ENCODE data around the gene DDX23.

DDX23 gene

DNA sequence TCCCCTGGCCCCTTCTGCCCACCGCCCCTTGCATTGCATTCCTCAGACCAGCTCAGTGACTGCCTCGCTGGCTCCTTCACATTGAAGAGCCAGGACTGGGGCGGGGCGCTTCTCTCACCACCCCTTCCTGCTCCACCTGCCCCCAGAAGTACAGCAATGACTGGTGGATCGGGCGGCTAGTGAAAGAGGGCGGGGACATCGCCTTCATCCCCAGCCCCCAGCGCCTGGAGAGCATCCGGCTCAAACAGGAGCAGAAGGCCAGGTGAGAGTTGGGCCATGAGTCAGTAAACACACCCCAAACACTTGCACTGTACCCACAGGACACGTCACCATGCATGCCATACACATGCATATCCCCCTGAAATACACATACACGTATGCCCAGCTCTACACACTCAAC lies 27.9 kb downstream of the DDX23 start:
- Mint-ChIP-seq H3K9me3 (no peaks in the 10 kb centered on the region), H3K27me3 (peaks cover 32% of the 10 kb centered on the region), H3K4me1 (ENCODE audit: low read depth) (peaks cover 2% of the 10 kb centered on the region), H3K36me3 (ENCODE audit: low read depth) (peaks cover 10% of the 10 kb centered on the region), H3K4me3 (no peak overlapping the region), H3K27ac (no peak overlapping the region)
- intact Hi-C loops (cut with micrococcal nuclease) = no loop called here

DNA sequence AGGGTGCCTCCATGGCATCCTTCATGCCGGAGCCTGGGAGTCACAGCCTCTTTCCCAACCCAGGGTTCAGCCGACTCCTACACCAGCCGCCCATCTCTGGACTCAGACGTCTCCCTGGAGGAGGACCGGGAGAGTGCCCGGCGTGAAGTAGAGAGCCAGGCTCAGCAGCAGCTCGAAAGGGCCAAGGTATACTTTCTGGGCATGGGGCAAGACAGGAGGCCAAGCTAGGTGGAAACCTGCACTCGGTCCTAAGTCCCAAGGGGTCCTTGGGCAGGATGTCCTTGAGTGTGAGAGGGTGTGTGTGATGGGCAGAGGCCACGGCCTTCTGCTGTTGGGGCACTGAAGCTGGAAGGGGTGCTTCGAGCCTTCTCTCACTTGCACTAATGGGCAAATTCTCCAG lies 28.7 kb downstream of the DDX23 start:
- Mint-ChIP-seq H3K9me3 (no peaks in the 10 kb centered on the region), H3K4me3 (no peak overlapping the region), H3K27ac (no peak overlapping the region), H3K4me1 (ENCODE audit: low read depth) (peaks cover 7% of the 10 kb centered on the region), H3K27me3 (peaks cover 38% of the 10 kb centered on the region), H3K36me3 (ENCODE audit: low read depth) (peaks cover 2% of the 10 kb centered on the region)
- intact Hi-C loops (cut with micrococcal nuclease) = no loop called here

DNA sequence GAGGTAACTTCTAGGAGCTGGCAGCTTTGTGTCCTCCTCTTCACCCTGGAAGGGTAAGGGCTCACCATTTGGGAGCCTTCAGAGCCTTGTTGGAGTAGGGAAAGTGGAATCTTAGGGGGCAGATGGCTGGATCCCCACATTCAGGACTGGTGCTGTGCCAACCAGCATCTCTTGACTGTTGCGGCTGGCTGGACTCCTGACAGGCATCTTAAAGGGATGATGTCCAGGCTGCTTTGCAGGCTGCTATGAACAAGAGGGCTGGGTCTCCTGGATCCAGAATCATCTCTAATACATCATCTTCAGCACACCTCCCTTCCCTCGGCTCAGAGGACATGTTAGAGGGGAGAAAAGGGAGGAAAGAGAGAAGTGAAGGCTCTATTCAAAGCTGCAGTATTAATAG lies 29.3 kb downstream of the DDX23 start:
- H3K4me3 Mint-ChIP-seq = no peak overlapping the region
- no peaks in the 10 kb centered on the region for H3K36me3 Mint-ChIP-seq (ENCODE audit: low read depth)
- H3K4me1 Mint-ChIP-seq (ENCODE audit: low read depth) = peaks cover 12% of the 10 kb centered on the region
- H3K9me3 Mint-ChIP-seq = no peaks in the 10 kb centered on the region
- intact Hi-C loops (cut with micrococcal nuclease) = no loop called here
- no peak overlapping the region for H3K27ac Mint-ChIP-seq
- peaks cover 43% of the 10 kb centered on the region for H3K27me3 Mint-ChIP-seq

GRCh38 chr12:48822139-48822538 lies 29.8 kb downstream of the DDX23 start:
- H3K36me3 Mint-ChIP-seq (ENCODE audit: low read depth) = no peaks in the 10 kb centered on the region
- H3K4me1 Mint-ChIP-seq (ENCODE audit: low read depth) = peaks cover 18% of the 10 kb centered on the region
- intact Hi-C loops (cut with micrococcal nuclease) = no loop called here
- no peak overlapping the region for H3K27ac Mint-ChIP-seq
- no peaks in the 10 kb centered on the region for H3K9me3 Mint-ChIP-seq
- H3K27me3 Mint-ChIP-seq = peaks cover 49% of the 10 kb centered on the region
- H3K4me3 Mint-ChIP-seq = no peak overlapping the region

DNA sequence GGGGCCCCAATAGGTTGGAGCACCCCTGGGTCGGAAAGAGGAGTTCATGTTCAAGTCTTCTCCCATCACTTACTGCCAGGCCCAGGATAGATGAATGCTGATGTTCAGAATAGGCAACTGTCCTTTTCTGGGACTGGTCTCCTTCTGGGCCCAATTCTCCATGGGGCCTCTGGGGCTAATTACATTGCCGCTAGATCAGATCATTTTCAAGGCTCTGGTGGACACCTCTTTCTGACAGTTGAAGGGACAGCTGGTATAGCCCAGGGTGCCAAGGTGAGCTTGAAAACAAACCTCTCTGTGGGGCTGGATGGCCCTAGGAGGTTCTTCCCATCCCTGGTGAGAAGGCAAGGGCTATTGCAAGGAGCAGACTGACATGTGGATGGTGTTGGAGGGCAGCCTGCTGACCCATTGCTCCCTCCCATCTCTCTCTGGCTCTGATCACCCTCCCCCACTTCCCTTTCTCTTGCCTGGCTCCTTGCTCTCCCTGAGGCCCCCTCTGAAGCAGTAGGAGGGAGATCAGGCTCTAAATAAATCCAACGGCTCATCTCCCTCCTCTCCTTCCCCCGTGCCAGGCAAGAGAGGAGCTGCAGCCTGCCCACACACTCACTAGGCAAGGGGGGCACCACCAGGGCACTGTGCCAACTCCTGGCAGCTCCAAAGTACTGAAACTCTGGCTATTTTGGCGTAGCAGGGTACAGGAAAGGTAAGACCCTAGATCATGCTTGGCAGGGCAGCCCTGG lies 31.8 kb downstream of the DDX23 start:
- Mint-ChIP-seq H3K27ac (no peak overlapping the region), H3K4me1 (ENCODE audit: low read depth) (peaks cover 35% of the 10 kb centered on the region), H3K36me3 (ENCODE audit: low read depth) (no peaks in the 10 kb centered on the region), H3K9me3 (no peaks in the 10 kb centered on the region), H3K4me3 (no peak overlapping the region), H3K27me3 (peaks cover 63% of the 10 kb centered on the region)
- intact Hi-C loops (cut with micrococcal nuclease) = no loop called here

GRCh38 chr12:48818831-48819590 lies 33.0 kb downstream of the DDX23 start:
- no peak overlapping the region for H3K27ac Mint-ChIP-seq
- H3K9me3 Mint-ChIP-seq = no peaks in the 10 kb centered on the region
- peak overlapping the region; percentile 81 for H3K4me3 Mint-ChIP-seq
- intact Hi-C loops (cut with micrococcal nuclease) = no loop called here
- no peaks in the 10 kb centered on the region for H3K36me3 Mint-ChIP-seq (ENCODE audit: low read depth)
- H3K4me1 Mint-ChIP-seq (ENCODE audit: low read depth) = peaks cover 44% of the 10 kb centered on the region
- H3K27me3 Mint-ChIP-seq = peaks cover 67% of the 10 kb centered on the region

- intact Hi-C loops (cut with micrococcal nuclease) = no loop called here
- Mint-ChIP-seq H3K27ac (no peak within 1 kb of the TSS), H3K36me3 (ENCODE audit: low read depth) (no peaks in the 10 kb centered on the region), H3K4me3 (peak within 1 kb of the TSS; percentile 81), H3K9me3 (no peaks in the 10 kb centered on the region), H3K27me3 (peaks cover 68% of the 10 kb centered on the region), H3K4me1 (ENCODE audit: low read depth) (peaks cover 49% of the 10 kb centered on the region)
Observed at GRCh38 chr12:48817873-48818830, 33.8 kb downstream of the DDX23 start, which contains the start of gene CACNB3. TSS of gene CACNB3 (plus strand) at chr12:48818496. CDS start at chr12:48818930, 434 bp downstream.

DNA sequence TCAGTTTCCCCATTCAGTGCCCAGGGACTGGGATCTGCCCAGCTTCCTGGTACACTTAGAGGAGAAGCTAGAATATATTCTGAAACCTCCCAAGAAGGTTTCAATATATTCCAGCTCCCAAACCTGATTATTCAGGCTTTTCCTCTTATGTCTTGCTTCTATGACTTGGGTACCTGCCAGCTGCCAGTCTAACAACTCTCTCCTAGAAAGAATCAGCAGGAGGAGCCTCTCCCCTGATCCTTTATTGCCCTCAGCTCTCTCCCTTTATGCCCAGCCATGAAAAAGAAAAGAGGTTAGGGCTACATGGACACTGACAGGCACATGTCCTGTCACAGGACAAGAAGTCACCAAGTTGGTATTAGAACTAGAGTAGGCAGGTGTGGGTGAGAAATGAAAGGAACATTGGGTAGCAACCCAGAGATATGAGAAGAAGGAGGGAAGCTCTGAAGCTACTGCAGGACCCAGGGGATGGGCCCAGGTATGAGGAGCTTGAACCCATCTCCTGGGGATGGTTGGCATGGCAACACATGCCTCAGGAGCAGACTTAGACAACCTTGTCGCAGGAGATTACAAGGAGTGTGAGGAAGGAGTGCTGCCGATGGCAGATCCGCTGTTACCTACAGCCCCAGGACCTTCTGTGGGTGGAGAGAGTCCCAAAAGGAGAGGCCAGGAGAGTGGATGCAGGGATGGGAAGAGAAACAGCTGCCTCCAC lies 35.7 kb downstream of the DDX23 start:
- Mint-ChIP-seq H3K4me3 (no peak overlapping the region), H3K36me3 (ENCODE audit: low read depth) (no peaks in the 10 kb centered on the region), H3K4me1 (ENCODE audit: low read depth) (peaks cover 49% of the 10 kb centered on the region), H3K27me3 (peaks cover 54% of the 10 kb centered on the region), H3K27ac (no peak overlapping the region), H3K9me3 (no peaks in the 10 kb centered on the region)
- intact Hi-C loops (cut with micrococcal nuclease) = no loop called here

DNA sequence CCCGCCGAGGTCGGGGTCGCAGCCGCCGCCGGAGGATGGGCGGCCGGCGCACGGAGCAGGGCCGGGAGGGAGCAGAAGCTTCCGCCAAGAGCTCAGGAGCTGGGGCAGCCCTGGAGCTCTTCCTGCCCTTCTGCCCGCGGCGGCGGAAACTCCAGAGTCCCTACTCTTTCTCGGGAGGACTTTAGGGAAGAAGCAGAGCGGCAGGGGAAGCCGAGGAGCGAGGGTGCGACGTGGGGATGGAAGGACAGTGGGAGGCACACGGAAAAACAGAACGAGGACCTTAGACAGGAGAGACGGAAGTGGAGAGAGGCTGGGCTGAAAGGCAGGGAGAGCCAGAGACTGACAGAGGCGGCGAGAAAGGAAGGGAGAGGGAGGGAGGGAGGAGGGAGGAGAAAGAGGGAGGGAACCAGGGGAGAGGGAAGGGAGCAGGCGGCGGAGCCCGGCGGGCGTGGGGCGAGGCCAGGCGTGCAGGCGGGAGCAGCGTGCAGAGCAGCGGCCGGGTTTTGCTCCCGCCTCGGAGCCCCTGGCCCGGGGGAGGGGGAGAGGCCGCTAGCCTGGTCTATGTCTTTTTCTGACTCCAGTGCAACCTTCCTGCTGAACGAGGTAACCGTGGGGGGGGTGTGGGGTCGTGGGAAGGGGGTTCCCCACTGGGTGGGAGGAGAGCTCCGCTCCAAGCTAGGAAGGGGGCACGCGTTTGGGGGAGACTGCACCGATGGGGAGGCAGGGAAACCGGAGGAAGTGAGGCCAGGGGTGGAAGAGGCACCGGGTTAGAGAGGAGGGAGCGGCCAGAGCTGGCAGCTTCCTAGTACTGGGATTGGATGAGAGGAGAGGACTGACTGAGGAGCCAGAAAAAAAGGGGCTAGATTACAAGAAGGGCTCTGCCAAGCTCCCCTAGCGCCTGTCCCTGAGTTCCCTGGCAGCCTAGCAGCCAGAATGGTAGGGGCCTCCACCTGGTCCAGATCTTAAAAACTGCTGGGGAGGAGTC lies 36.5 kb downstream of the DDX23 start:
- Mint-ChIP-seq H3K36me3 (ENCODE audit: low read depth) (no peaks in the 10 kb centered on the region), H3K27ac (peak overlapping the region; percentile 74), H3K9me3 (no peaks in the 10 kb centered on the region), H3K4me1 (ENCODE audit: low read depth) (peaks cover 56% of the 10 kb centered on the region), H3K27me3 (peaks cover 51% of the 10 kb centered on the region), H3K4me3 (peak overlapping the region; percentile 80)
- intact Hi-C loops (cut with micrococcal nuclease) = no loop called here

DNA sequence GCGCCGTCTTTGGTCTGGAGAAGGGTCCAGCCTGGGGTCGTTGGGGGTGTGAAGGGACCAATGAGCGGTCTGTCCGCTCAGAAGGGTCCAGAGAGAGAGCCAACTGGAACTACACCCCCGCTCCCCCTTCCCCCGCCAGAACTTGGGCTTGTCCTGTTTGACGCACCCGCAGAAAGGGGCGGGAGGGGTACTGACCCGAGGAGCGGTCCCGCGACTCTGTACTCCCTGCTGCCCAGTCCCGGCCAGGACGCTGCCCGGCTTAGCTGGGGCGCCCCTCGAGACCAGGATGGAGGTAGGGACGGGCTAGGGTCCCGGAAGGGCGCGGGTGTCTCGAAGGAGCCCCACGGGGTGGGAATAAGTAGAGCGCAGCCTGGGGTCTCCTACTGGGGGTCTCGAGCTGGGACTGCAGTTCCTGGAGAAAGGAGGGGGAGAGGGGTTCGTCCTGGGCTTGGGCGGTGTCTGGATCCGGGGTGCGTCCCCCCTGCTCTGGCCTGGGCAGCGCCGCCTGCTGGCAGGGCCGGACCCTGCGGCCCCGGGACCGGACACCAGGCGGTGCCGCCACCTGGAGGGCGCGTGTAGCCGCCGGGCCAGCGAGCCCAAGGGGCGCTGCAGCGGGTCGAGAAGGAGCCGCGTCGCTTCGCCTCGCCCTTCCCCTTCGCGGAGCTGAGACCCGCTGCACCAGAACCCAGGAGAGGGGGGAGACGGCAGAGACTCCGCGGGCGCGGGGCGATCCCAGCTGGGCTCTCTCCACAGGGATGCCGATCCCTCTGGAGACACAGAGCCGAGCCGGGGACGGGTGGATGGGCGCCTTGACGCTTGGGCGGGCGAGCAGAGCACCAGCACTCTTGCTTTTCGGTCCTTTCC lies 37.5 kb downstream of the DDX23 start:
- Mint-ChIP-seq H3K4me3 (peak overlapping the region; percentile 80), H3K9me3 (no peaks in the 10 kb centered on the region), H3K4me1 (ENCODE audit: low read depth) (peaks cover 56% of the 10 kb centered on the region), H3K27ac (peak overlapping the region; percentile 74), H3K36me3 (ENCODE audit: low read depth) (no peaks in the 10 kb centered on the region), H3K27me3 (peaks cover 42% of the 10 kb centered on the region)
- intact Hi-C loops (cut with micrococcal nuclease) = no loop called here

GRCh38 chr12:48813465-48814261 lies 38.3 kb downstream of the DDX23 start:
- peak overlapping the region; percentile 80 for H3K4me3 Mint-ChIP-seq
- peaks cover 51% of the 10 kb centered on the region for H3K4me1 Mint-ChIP-seq (ENCODE audit: low read depth)
- no peaks in the 10 kb centered on the region for H3K36me3 Mint-ChIP-seq (ENCODE audit: low read depth)
- no peaks in the 10 kb centered on the region for H3K9me3 Mint-ChIP-seq
- peak overlapping the region; percentile 74 for H3K27ac Mint-ChIP-seq
- H3K27me3 Mint-ChIP-seq = peaks cover 34% of the 10 kb centered on the region
- intact Hi-C loops (cut with micrococcal nuclease) = no loop called here

All from dendritic cell treated with granulocyte-macrophage colony-stimulating factor and Interleukin-4, amounts not matched to agents 40 ng/mL and 50 ng/mL, for 4 days (primary cell).